K562 (cell line): Measurements from ENCODE around the gene CCDC136. TPM values are rescaled to one million over a fixed set of nuclear protein-coding genes. Genes with fewer than 3 reads are reported as not detected.

ENCODE experiments used
- CGGBP1 ChIP-seq: fragments of 250-450 bp; sonication (Bioruptor Pico); IDR thresholded peaks from 2 replicates; pipeline ENCODE4 v1.9.0; 2021; ENCODE audit warnings: mild to moderate bottlenecking
- CREBBP ChIP-seq: IDR thresholded peaks from one replicate; pipeline ENCODE4 v1.6.1; 2012; ENCODE audit warnings: low read depth, mild to moderate bottlenecking, control low read depth, inconsistent platforms, low read length
- CTBP1 ChIP-seq: fragments of 450-650 bp; IDR thresholded peaks from 2 replicates; pipeline ENCODE4 v1.6.1; 2016; ENCODE audit warnings: borderline replicate concordance
- EP400 ChIP-seq: fragments of 450-650 bp; IDR thresholded peaks from 2 replicates; pipeline ENCODE4 v1.6.1; 2017; ENCODE audit warnings: antibody characterized with exemption, mild to moderate bottlenecking, moderate library complexity
- LCOR ChIP-seq: sonication (generic); formaldehyde crosslinking; IDR thresholded peaks from 2 replicates; pipeline ENCODE4 v1.8.0; 2022; ENCODE audit warnings: mild to moderate bottlenecking, missing genetic modification reagents
- MNT ChIP-seq, 2 experiments: fragments of 450-650 bp; conservative IDR thresholded peaks; 2 replicates each; pipeline ENCODE4 v1.6.1; 2017; ENCODE audit warnings: mild to moderate bottlenecking in 2 of 2, moderate library complexity in 2 of 2
- MXI1 ChIP-seq: IDR thresholded peaks from 2 replicates; pipeline ENCODE4 v1.6.1; 2011; ENCODE audit warnings: low read depth, mild to moderate bottlenecking, improper control_type of control experiment, low read length
- NEUROD1 ChIP-seq: fragments of 150-350 bp; IDR thresholded peaks from 2 replicates; pipeline ENCODE4 v1.6.1; 2014; ENCODE audit warnings: borderline replicate concordance, low read length, low read depth; ENCODE audit not compliant: partially characterized antibody
- SOX6 ChIP-seq: fragments of 450-650 bp; IDR thresholded peaks from 2 replicates; pipeline ENCODE4 v1.6.1; 2014; ENCODE audit warnings: mild to moderate bottlenecking
- ZNF12 ChIP-seq: sonication (generic); formaldehyde crosslinking; IDR thresholded peaks from 2 replicates; pipeline ENCODE4 v1.4.0; 2020; ENCODE audit warnings: mild to moderate bottlenecking, missing genetic modification reagents
- polyA plus RNA-seq, 8 experiments: library from polyadenylated mRNA; depleted of rRNA in 4 of 8; stranded (reverse) in 5 of 8; unstranded in 3 of 8; fragments of >200 nt; fragmentation: Nextera tagmentation in 2 of 8; fragmentation: Illumina TruSeq in 1 of 8; extraction: Ambion mirVana in 2 of 8; extraction: Trizol in 1 of 8; gene quantifications; 2 replicates each; pipeline versions ENCODE4 v1.2.1 to v1.2.3, GENCODE V29; 2011 to 2014; ENCODE audit warnings: inconsistent platforms in 1 of 8, missing spikeins in 1 of 8
- total RNA-seq, 7 experiments: library from RNA; depleted of rRNA in 6 of 7; stranded (reverse); fragments of >200 nt in 6 of 7; fragmentation: Illumina TruSeq in 2 of 7; extraction: Trizol in 2 of 7; gene quantifications; 2 replicates each; pipeline versions ENCODE4 v1.2.1 to v1.2.3, GENCODE V29; 2011 to 2021; ENCODE audit warnings: low replicate concordance in 1 of 7
- TF ChIP-seq, protein P1 (sequence below): fragments of 450-650 bp; IDR thresholded peaks from 2 replicates; pipeline ENCODE4 v1.6.1; 2016; ENCODE audit warnings: mild to moderate bottlenecking, moderate library complexity
- TF ChIP-seq, protein P2 (sequence below): fragments of 250-450 bp; sonication (Bioruptor Pico); IDR thresholded peaks from 2 replicates; pipeline ENCODE4 v1.8.0; 2022; ENCODE audit warnings: moderate library complexity, mild to moderate bottlenecking, inconsistent platforms

The CCDC136 gene
- total and polyA plus RNA-seq, 9 of the 15 experiments (the other 6 are each of a cell fraction or from before 2014, with no cell fraction given) = 2.4 to 40.8 (median 26.5) TPM

DNA sequence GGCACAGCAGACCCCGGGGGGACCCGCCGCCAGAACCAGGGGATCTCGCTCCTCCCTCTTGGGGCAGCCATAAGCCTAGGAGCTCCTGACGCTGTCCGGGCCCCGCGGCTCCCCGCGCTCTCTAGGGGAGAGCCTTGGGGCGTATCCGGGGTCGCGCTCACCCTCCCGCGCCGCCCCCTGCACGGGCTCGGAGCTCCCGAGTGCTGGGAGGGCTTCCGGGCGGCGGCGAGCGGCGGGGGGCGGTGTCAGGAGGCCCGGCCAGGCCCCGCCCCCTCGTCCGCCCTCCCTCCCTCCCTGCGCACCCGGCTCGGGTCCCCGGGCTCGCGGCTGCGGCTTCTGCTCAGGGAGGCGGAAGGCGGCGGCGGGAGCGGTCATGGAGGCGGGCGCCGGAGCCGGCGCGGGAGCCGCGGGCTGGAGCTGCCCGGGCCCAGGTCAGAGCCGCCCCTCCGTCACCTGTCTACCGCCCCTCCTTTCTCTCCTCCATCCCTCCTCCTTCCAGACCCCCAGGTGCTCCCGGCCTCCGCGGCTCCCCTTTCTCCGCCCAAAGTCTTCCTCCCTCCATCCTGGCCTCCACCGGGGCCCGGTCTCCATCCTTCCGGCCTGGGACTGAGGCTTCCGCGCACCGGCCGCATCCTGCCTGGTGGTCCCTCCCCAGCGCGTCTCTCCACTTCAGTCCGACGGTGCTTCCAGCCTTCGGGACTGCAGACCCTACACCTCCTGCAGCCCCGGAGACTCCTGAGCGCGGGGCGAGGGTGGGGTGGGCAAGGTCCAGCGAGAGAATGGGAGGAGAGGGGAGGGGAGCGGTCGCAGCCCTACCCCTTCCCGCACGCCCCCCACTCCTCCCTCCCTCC lies at the start of gene CCDC136 (continued):
- TF ChIP-seq, protein P1, sequence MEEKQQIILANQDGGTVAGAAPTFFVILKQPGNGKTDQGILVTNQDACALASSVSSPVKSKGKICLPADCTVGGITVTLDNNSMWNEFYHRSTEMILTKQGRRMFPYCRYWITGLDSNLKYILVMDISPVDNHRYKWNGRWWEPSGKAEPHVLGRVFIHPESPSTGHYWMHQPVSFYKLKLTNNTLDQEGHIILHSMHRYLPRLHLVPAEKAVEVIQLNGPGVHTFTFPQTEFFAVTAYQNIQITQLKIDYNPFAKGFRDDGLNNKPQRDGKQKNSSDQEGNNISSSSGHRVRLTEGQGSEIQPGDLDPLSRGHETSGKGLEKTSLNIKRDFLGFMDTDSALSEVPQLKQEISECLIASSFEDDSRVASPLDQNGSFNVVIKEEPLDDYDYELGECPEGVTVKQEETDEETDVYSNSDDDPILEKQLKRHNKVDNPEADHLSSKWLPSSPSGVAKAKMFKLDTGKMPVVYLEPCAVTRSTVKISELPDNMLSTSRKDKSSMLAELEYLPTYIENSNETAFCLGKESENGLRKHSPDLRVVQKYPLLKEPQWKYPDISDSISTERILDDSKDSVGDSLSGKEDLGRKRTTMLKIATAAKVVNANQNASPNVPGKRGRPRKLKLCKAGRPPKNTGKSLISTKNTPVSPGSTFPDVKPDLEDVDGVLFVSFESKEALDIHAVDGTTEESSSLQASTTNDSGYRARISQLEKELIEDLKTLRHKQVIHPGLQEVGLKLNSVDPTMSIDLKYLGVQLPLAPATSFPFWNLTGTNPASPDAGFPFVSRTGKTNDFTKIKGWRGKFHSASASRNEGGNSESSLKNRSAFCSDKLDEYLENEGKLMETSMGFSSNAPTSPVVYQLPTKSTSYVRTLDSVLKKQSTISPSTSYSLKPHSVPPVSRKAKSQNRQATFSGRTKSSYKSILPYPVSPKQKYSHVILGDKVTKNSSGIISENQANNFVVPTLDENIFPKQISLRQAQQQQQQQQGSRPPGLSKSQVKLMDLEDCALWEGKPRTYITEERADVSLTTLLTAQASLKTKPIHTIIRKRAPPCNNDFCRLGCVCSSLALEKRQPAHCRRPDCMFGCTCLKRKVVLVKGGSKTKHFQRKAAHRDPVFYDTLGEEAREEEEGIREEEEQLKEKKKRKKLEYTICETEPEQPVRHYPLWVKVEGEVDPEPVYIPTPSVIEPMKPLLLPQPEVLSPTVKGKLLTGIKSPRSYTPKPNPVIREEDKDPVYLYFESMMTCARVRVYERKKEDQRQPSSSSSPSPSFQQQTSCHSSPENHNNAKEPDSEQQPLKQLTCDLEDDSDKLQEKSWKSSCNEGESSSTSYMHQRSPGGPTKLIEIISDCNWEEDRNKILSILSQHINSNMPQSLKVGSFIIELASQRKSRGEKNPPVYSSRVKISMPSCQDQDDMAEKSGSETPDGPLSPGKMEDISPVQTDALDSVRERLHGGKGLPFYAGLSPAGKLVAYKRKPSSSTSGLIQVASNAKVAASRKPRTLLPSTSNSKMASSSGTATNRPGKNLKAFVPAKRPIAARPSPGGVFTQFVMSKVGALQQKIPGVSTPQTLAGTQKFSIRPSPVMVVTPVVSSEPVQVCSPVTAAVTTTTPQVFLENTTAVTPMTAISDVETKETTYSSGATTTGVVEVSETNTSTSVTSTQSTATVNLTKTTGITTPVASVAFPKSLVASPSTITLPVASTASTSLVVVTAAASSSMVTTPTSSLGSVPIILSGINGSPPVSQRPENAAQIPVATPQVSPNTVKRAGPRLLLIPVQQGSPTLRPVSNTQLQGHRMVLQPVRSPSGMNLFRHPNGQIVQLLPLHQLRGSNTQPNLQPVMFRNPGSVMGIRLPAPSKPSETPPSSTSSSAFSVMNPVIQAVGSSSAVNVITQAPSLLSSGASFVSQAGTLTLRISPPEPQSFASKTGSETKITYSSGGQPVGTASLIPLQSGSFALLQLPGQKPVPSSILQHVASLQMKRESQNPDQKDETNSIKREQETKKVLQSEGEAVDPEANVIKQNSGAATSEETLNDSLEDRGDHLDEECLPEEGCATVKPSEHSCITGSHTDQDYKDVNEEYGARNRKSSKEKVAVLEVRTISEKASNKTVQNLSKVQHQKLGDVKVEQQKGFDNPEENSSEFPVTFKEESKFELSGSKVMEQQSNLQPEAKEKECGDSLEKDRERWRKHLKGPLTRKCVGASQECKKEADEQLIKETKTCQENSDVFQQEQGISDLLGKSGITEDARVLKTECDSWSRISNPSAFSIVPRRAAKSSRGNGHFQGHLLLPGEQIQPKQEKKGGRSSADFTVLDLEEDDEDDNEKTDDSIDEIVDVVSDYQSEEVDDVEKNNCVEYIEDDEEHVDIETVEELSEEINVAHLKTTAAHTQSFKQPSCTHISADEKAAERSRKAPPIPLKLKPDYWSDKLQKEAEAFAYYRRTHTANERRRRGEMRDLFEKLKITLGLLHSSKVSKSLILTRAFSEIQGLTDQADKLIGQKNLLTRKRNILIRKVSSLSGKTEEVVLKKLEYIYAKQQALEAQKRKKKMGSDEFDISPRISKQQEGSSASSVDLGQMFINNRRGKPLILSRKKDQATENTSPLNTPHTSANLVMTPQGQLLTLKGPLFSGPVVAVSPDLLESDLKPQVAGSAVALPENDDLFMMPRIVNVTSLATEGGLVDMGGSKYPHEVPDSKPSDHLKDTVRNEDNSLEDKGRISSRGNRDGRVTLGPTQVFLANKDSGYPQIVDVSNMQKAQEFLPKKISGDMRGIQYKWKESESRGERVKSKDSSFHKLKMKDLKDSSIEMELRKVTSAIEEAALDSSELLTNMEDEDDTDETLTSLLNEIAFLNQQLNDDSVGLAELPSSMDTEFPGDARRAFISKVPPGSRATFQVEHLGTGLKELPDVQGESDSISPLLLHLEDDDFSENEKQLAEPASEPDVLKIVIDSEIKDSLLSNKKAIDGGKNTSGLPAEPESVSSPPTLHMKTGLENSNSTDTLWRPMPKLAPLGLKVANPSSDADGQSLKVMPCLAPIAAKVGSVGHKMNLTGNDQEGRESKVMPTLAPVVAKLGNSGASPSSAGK = no peak
- peak in 1 of 2 experiments; percentile 41; a peak in 1 of 4 replicates for TF ChIP-seq MNT (conservative IDR thresholded peaks at IDR 0.05)
- no peak for TF ChIP-seq CREBBP
- no peak for TF ChIP-seq LCOR (CRISPR knock-in tag)
- TF ChIP-seq CGGBP1 (CRISPR knock-in tag) = no peak; the same call in 1 of the 2 replicates
- peak; percentile 89 for TF ChIP-seq CTBP1
- TF ChIP-seq MXI1 = no peak
- TF ChIP-seq ZNF12 (CRISPR knock-in tag) = no peak
- TF ChIP-seq SOX6 = no peak
- no peak for TF ChIP-seq NEUROD1
- peak; percentile 44; the same call in 1 of the 2 replicates for TF ChIP-seq EP400
- TF ChIP-seq, protein P2, sequence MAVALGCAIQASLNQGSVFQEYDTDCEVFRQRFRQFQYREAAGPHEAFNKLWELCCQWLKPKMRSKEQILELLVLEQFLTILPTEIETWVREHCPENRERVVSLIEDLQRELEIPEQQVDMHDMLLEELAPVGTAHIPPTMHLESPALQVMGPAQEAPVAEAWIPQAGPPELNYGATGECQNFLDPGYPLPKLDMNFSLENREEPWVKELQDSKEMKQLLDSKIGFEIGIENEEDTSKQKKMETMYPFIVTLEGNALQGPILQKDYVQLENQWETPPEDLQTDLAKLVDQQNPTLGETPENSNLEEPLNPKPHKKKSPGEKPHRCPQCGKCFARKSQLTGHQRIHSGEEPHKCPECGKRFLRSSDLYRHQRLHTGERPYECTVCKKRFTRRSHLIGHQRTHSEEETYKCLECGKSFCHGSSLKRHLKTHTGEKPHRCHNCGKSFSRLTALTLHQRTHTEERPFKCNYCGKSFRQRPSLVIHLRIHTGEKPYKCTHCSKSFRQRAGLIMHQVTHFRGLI = no peak
